Erythroblast (primary cell): ENCODE data around the gene LCT.

ENCODE experiments used
- GATA1 ChIP-seq: IDR thresholded peaks from 2 replicates; pipeline ENCODE4 v1.6.1; 2011; ENCODE audit warnings: low read depth, mild to moderate bottlenecking, control low read depth, low read length, moderate library complexity
- POLR2A ChIP-seq: IDR thresholded peaks from 2 replicates; pipeline ENCODE4 v1.6.1; 2011; ENCODE audit warnings: mild to moderate bottlenecking, low read length

DNA sequence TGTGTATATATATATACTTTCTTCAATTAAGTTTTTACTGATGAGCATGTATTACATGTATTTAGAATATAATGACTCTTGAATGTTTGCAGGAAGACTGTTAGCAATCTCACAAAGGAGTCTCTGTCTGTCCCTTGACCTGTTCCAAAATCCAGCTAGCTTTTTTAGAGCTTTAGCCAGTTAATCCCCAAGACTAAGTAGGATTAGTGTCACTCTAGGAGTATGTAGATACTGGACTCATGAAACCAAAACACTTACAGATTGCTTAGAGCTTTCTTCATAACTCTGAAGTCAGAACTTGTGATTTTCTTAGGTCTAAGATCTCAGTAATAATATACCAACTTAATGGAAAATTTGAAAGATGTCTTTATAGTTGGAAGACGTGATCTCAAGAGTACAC lies 93.1 kb downstream of the LCT start:
- no peak for TF ChIP-seq POLR2A
- no peak for TF ChIP-seq GATA1
